HepG2 (cell line): Measurements from ENCODE around the gene SUPT4H1. TPM values are rescaled to one million over a fixed set of nuclear protein-coding genes. Genes with fewer than 3 reads are reported as not detected.
A peak's percentile ranks its signal among the peaks of the same experiment; 100 is the strongest.

Experiments
- ATAD3A ChIP-seq: sonication (generic); formaldehyde crosslinking; IDR thresholded peaks from 2 replicates; pipeline ENCODE4 v1.4.0; 2020; ENCODE audit warnings: missing genetic modification reagents
- ATF1 ChIP-seq: IDR thresholded peaks from 2 replicates; pipeline ENCODE4 v1.6.1; 2016; ENCODE audit warnings: mild to moderate bottlenecking, control low read depth
- CREM ChIP-seq, 2 experiments: sonication (generic) in 1 of 2; formaldehyde crosslinking in 1 of 2; IDR thresholded peaks; 2 replicates each; pipeline versions ENCODE4 v1.4.0 to v1.6.1; 2016 to 2020; ENCODE audit warnings: antibody characterized with exemption in 1 of 2, mild to moderate bottlenecking in 1 of 2, missing genetic modification reagents in 1 of 2
- DNMT3B ChIP-seq: conservative IDR thresholded peaks from 2 replicates; pipeline ENCODE4 v1.6.1; 2016; ENCODE audit warnings: missing biosample characterization, control low read depth
- E2F2 ChIP-seq: sonication (generic); formaldehyde crosslinking; IDR thresholded peaks from 2 replicates; pipeline ENCODE4 v1.4.0; 2020; ENCODE audit warnings: missing genetic modification reagents, borderline replicate concordance
- HNF4G ChIP-seq, 2 experiments: sonication (generic) in 1 of 2; formaldehyde crosslinking in 1 of 2; IDR thresholded peaks; 2 replicates each; pipeline versions ENCODE4 v1.4.0 to v1.6.1; 2011 to 2020; ENCODE audit warnings: borderline replicate concordance in 2 of 2, low read depth in 2 of 2, mild to moderate bottlenecking in 2 of 2, low read length in 1 of 2, missing genetic modification reagents in 1 of 2, moderate library complexity in 1 of 2
- MAF1 ChIP-seq: sonication (generic); formaldehyde crosslinking; IDR thresholded peaks from 2 replicates; pipeline ENCODE4 v1.5.0; 2020; ENCODE audit warnings: missing genetic modification reagents, borderline replicate concordance
- MATR3 ChIP-seq: sonication (generic); formaldehyde crosslinking; IDR thresholded peaks from 2 replicates; pipeline ENCODE4 v1.4.0; 2020; ENCODE audit warnings: missing genetic modification reagents
- MBNL3 ChIP-seq: fragments of 250-450 bp; sonication (Bioruptor Pico); conservative IDR thresholded peaks from 2 replicates; pipeline ENCODE4 v1.8.0; 2022; ENCODE audit warnings: mild to moderate bottlenecking, inconsistent platforms
- MEF2D ChIP-seq: sonication (generic); formaldehyde crosslinking; IDR thresholded peaks from 2 replicates; pipeline ENCODE4 v1.5.1; 2020; ENCODE audit warnings: mild to moderate bottlenecking, missing genetic modification reagents
- PAF1 ChIP-seq: IDR thresholded peaks from 2 replicates; pipeline ENCODE4 v1.6.1; 2016; ENCODE audit warnings: missing genetic modification reagents, missing compliant biosample characterization
- PRPF4 ChIP-seq: fragments of 200-400 bp; formaldehyde crosslinking; IDR thresholded peaks from 2 replicates; pipeline ENCODE4 v1.6.1; 2016; ENCODE audit warnings: low read length, low read depth; ENCODE audit not compliant: poor library complexity, severe bottlenecking
- REST ChIP-seq, 2 experiments: IDR thresholded peaks; 2 replicates each; pipeline ENCODE4 v1.6.1; 2011 to 2012; ENCODE audit warnings: low read length in 2 of 2, borderline replicate concordance in 1 of 2, low read depth in 1 of 2, mild to moderate bottlenecking in 1 of 2, moderate library complexity in 1 of 2
- TRAFD1 ChIP-seq: sonication (generic); formaldehyde crosslinking; IDR thresholded peaks from 2 replicates; pipeline ENCODE4 v1.5.1; 2020; ENCODE audit warnings: missing genetic modification reagents, mild to moderate bottlenecking, borderline replicate concordance
- YEATS2 ChIP-seq: sonication (generic); formaldehyde crosslinking; IDR thresholded peaks from 2 replicates; pipeline ENCODE4 v1.4.0; 2020; ENCODE audit warnings: missing genetic modification reagents, borderline replicate concordance
- ZKSCAN8 ChIP-seq: IDR thresholded peaks from 2 replicates; pipeline ENCODE4 v1.6.1; 2016; ENCODE audit warnings: borderline replicate concordance, missing genetic modification reagents, missing compliant biosample characterization
- ZNF558 ChIP-seq: sonication (generic); formaldehyde crosslinking; IDR thresholded peaks from 2 replicates; pipeline ENCODE4 v1.9.0; 2022; ENCODE audit warnings: mild to moderate bottlenecking, missing genetic modification reagents, borderline replicate concordance
- ZNF740 ChIP-seq: sonication (generic); formaldehyde crosslinking; IDR thresholded peaks from 2 replicates; pipeline ENCODE4 v1.4.0; 2020; ENCODE audit warnings: missing genetic modification reagents
- ZNF773 ChIP-seq: sonication (generic); formaldehyde crosslinking; IDR thresholded peaks from 2 replicates; pipeline ENCODE4 v1.4.0; 2020; ENCODE audit warnings: missing genetic modification reagents, borderline replicate concordance
- ZNF776 ChIP-seq: sonication (generic); formaldehyde crosslinking; IDR thresholded peaks from 2 replicates; pipeline ENCODE4 v1.4.0; 2020; ENCODE audit warnings: mild to moderate bottlenecking, missing genetic modification reagents
- ZSCAN25 ChIP-seq: sonication (generic); formaldehyde crosslinking; IDR thresholded peaks from 2 replicates; pipeline ENCODE4 v1.8.0; 2022; ENCODE audit warnings: mild to moderate bottlenecking, missing genetic modification reagents
- ZSCAN9 ChIP-seq: IDR thresholded peaks from 2 replicates; pipeline ENCODE4 v1.6.1; 2016; ENCODE audit warnings: borderline replicate concordance
- polyA plus RNA-seq, 8 experiments: library from polyadenylated mRNA; depleted of rRNA in 3 of 8; stranded (reverse) in 7 of 8; unstranded in 1 of 8; fragments of >200 nt; fragmentation: Illumina TruSeq in 4 of 8; extraction: Trizol in 4 of 8; gene quantifications; 2 replicates each; pipeline versions ENCODE4 v1.2.1 to v1.2.3, GENCODE V29; 2011 to 2016; ENCODE audit warnings: low read depth in 4 of 8, missing spikeins in 1 of 8, mixed read lengths in 1 of 8; ENCODE audit not compliant: insufficient read depth in 1 of 8
- total RNA-seq, 5 experiments: library from RNA; depleted of rRNA; stranded (reverse); fragments of >200 nt; fragmentation: Illumina TruSeq; extraction: Trizol; gene quantifications; 2 replicates each; pipeline ENCODE4 v1.2.3, GENCODE V29; 2016; ENCODE audit warnings: low read depth in 1 of 5

Gene SUPT4H1
- total and polyA plus RNA-seq, 2 of the 13 experiments (the other 11 are each of a cell fraction or from before 2014, with no cell fraction given) = 155 to 244 TPM

- TF ChIP-seq ZKSCAN8 (CRISPR knock-in tag) (peak; percentile 21; the same call in 1 of the 2 replicates), MEF2D (CRISPR knock-in tag) (no peak), MBNL3 (CRISPR knock-in tag) (no peak), ZSCAN25 (CRISPR knock-in tag) (peak; percentile 63), ATF1 (CRISPR knock-in tag) (no peak), TRAFD1 (CRISPR knock-in tag) (no peak; the same call in 1 of the 2 replicates), ZNF740 (CRISPR knock-in tag) (peak; percentile 84), YEATS2 (CRISPR knock-in tag) (no peak; the same call in 1 of the 2 replicates), HNF4G (IDR thresholded peaks at IDR 0.05; ENCODE audit: borderline replicate concordance, low read depth, low read length) (peak; percentile 93), HNF4G (CRISPR knock-in tag; IDR thresholded peaks at IDR 0.05; ENCODE audit: borderline replicate concordance, low read depth) (peak; percentile 42; the same call in 1 of the 2 replicates), MAF1 (no peak), ZNF776 (CRISPR knock-in tag) (no peak), CREM (IDR thresholded peaks at IDR 0.05) (peak; percentile 60; the same call in 1 of the 2 replicates), CREM (CRISPR knock-in tag; IDR thresholded peaks at IDR 0.05) (no peak), ZNF558 (CRISPR knock-in tag) (no peak), PAF1 (CRISPR knock-in tag) (no peak), DNMT3B (CRISPR knock-in tag) (no peak; the same call in 1 of the 2 replicates), E2F2 (CRISPR knock-in tag) (no peak), ZNF773 (CRISPR knock-in tag) (no peak), REST (IDR thresholded peaks at IDR 0.05; ENCODE audit: borderline replicate concordance in 1 of 2, low read depth in 1 of 2, low read length in 2 of 2) (no peak), ZSCAN9 (peak; percentile 65; the same call in 1 of the 2 replicates), MATR3 (CRISPR knock-in tag) (no peak), PRPF4 (no peak), ATAD3A (CRISPR knock-in tag) (no peak)
Observed at GRCh38 chr17:58364270-58364942, 12.4 kb upstream of the SUPT4H1 start (continued).
